KMS-11 (cell line): ENCODE data around the gene ADD3.
A peak's percentile ranks its signal among the peaks of the same experiment; 100 is the strongest.

Source experiments
- H2AFZ ChIP-seq: fragments of 200-600 bp; sonication (generic); 2 replicates; pipeline ENCODE4 v1.6.1; 2016; ENCODE audit warnings: antibody characterized with exemption, mixed run types, low read depth
- H3K27ac ChIP-seq: fragments of 200-600 bp; sonication (generic); 2 replicates; pipeline ENCODE4 v1.6.1; 2016; ENCODE audit warnings: mild to moderate bottlenecking, mixed run types
- H3K27me3 ChIP-seq: fragments of 200-600 bp; sonication (generic); 2 replicates; pipeline ENCODE4 v1.6.1; 2017; ENCODE audit warnings: mild to moderate bottlenecking, low read depth, mixed run types, moderate library complexity; ENCODE audit not compliant: insufficient read depth
- H3K36me3 ChIP-seq: fragments of 200-600 bp; sonication (generic); 2 replicates; pipeline ENCODE4 v1.6.1; 2017; ENCODE audit warnings: mild to moderate bottlenecking, mixed run types; ENCODE audit not compliant: insufficient read depth
- H3K4me1 ChIP-seq: fragments of 200-600 bp; sonication (generic); 2 replicates; pipeline ENCODE4 v1.6.1; 2016; ENCODE audit warnings: mild to moderate bottlenecking, low read depth, mixed run types; ENCODE audit not compliant: poor library complexity, severe bottlenecking
- H3K4me2 ChIP-seq: fragments of 200-600 bp; sonication (generic); 2 replicates; pipeline ENCODE4 v1.7.0; 2016; ENCODE audit warnings: mild to moderate bottlenecking, mixed run types
- H3K4me3 ChIP-seq: fragments of 200-600 bp; sonication (generic); IDR thresholded peaks from 2 replicates; pipeline ENCODE4 v1.6.1; 2017; ENCODE audit warnings: low read depth, low read length, mixed read lengths; ENCODE audit not compliant: insufficient read depth
- H3K79me2 ChIP-seq: fragments of 200-600 bp; sonication (generic); 2 replicates; pipeline ENCODE4 v1.6.1; 2016; ENCODE audit warnings: low read depth, mixed run types; ENCODE audit not compliant: insufficient read depth
- H3K9ac ChIP-seq: fragments of 200-600 bp; sonication (generic); 2 replicates; pipeline ENCODE4 v1.6.1; 2016; ENCODE audit warnings: mild to moderate bottlenecking, mixed run types
- H4K20me1 ChIP-seq: fragments of 200-600 bp; sonication (generic); 2 replicates; pipeline ENCODE4 v1.6.1; 2016; ENCODE audit warnings: mild to moderate bottlenecking, mixed run types; ENCODE audit not compliant: insufficient read depth
- TF ChIP-seq, protein P1 (sequence below): fragments of 200-600 bp; sonication (generic); conservative IDR thresholded peaks from 2 replicates; pipeline ENCODE4 v1.6.1; 2017; ENCODE audit warnings: low read depth, mild to moderate bottlenecking, antibody characterized with exemption, low read length, moderate library complexity, mixed read lengths

Gene ADD3, protein sequence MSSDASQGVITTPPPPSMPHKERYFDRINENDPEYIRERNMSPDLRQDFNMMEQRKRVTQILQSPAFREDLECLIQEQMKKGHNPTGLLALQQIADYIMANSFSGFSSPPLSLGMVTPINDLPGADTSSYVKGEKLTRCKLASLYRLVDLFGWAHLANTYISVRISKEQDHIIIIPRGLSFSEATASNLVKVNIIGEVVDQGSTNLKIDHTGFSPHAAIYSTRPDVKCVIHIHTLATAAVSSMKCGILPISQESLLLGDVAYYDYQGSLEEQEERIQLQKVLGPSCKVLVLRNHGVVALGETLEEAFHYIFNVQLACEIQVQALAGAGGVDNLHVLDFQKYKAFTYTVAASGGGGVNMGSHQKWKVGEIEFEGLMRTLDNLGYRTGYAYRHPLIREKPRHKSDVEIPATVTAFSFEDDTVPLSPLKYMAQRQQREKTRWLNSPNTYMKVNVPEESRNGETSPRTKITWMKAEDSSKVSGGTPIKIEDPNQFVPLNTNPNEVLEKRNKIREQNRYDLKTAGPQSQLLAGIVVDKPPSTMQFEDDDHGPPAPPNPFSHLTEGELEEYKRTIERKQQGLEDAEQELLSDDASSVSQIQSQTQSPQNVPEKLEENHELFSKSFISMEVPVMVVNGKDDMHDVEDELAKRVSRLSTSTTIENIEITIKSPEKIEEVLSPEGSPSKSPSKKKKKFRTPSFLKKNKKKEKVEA

DNA sequence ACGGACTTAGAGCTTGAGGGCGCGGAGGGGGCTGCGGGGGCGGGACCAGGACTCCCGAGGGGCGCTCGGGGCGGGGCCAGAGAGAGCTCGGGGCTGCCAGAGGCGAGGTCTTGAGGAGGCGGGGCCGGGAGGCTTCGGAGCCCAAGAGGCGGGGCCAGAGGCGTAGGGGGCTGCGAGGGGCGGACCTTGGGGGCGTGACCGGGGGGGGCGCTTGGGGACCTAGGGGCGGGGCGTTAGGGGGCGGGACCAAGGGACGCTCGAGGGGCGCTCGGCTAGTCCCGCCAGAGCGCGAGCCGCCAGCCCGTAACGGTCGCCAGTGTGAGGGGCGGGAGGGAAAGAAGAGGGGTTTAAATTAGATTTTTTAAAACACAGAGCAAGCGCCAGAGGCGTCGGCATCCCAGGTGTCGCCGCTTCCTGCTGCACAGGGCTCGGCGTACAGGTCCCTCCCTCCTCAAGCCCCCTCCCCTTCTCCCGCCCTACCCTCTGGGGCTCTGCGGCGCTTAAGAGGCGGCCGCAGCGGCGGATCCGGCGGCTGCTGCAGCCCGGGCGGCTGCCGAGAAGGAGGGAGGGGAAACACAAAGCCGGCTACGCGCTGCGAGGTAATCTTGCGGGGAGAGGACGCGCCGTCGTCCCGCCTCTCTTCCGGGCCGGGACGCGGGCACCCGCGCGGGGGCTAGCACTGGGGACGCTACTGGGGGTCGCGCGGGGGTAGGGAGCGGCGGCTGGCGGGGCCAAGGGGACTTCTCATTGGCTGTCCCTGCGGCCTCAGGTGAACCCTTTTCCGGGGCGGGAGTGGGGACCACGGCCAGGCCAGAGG, at the start of gene ADD3:
ADD3 (plus strand) TSS at position 284 of the 817 bp plus-strand sequence. CDS start 92,670 bp downstream, outside the sequence.
- peak within 1 kb of the TSS; percentile 28 for H3K4me3 ChIP-seq
- peak within 1 kb of the TSS; percentile 29 for H3K27ac ChIP-seq
- H3K27me3 ChIP-seq = no peaks in the 10 kb centered on the region
- no peaks in the 10 kb centered on the region for H4K20me1 ChIP-seq
- H3K4me2 ChIP-seq = peak within 1 kb of the TSS; percentile 83
- peaks cover 37% of the 10 kb centered on the region for H3K4me1 ChIP-seq
- TF ChIP-seq, protein P1, sequence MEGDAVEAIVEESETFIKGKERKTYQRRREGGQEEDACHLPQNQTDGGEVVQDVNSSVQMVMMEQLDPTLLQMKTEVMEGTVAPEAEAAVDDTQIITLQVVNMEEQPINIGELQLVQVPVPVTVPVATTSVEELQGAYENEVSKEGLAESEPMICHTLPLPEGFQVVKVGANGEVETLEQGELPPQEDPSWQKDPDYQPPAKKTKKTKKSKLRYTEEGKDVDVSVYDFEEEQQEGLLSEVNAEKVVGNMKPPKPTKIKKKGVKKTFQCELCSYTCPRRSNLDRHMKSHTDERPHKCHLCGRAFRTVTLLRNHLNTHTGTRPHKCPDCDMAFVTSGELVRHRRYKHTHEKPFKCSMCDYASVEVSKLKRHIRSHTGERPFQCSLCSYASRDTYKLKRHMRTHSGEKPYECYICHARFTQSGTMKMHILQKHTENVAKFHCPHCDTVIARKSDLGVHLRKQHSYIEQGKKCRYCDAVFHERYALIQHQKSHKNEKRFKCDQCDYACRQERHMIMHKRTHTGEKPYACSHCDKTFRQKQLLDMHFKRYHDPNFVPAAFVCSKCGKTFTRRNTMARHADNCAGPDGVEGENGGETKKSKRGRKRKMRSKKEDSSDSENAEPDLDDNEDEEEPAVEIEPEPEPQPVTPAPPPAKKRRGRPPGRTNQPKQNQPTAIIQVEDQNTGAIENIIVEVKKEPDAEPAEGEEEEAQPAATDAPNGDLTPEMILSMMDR = no peak
- H2AFZ ChIP-seq = peak within 1 kb of the TSS; percentile 86
- H3K36me3 ChIP-seq = no peaks in the 10 kb centered on the region
- peak within 1 kb of the TSS; percentile 61 for H3K9ac ChIP-seq
- peaks cover 43% of the 10 kb centered on the region for H3K79me2 ChIP-seq

DNA sequence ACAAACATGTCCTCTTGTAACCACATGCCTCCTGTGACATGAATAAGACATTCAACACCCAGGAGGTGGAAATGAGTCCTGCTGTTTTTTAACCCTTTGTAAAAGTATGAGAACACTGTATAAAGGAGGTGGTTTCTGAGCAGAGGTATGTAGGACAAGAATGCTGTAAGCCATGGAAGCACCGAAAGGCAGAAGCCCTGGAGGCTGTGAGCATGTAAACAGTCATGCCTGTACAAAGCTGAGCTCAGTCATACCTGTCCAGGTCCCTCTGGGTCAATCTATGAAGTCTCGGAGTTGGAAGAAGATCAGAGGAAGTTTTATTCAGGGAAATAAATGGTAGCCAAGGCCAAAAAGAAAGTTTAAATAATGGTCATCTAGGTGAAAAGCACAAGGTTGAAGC, 49.7 kb upstream of the ADD3 start:
- Histone ChIP-seq H2AFZ (no peak overlapping the region), H3K4me2 (no peak overlapping the region), H3K27me3 (no peaks in the 10 kb centered on the region), H3K9ac (no peak overlapping the region), H3K27ac (no peak overlapping the region), H3K4me1 (no peaks in the 10 kb centered on the region), H3K79me2 (no peaks in the 10 kb centered on the region), H4K20me1 (no peaks in the 10 kb centered on the region), H3K4me3 (no peak overlapping the region), H3K36me3 (no peaks in the 10 kb centered on the region)
- TF ChIP-seq, protein P1 = no peak

DNA sequence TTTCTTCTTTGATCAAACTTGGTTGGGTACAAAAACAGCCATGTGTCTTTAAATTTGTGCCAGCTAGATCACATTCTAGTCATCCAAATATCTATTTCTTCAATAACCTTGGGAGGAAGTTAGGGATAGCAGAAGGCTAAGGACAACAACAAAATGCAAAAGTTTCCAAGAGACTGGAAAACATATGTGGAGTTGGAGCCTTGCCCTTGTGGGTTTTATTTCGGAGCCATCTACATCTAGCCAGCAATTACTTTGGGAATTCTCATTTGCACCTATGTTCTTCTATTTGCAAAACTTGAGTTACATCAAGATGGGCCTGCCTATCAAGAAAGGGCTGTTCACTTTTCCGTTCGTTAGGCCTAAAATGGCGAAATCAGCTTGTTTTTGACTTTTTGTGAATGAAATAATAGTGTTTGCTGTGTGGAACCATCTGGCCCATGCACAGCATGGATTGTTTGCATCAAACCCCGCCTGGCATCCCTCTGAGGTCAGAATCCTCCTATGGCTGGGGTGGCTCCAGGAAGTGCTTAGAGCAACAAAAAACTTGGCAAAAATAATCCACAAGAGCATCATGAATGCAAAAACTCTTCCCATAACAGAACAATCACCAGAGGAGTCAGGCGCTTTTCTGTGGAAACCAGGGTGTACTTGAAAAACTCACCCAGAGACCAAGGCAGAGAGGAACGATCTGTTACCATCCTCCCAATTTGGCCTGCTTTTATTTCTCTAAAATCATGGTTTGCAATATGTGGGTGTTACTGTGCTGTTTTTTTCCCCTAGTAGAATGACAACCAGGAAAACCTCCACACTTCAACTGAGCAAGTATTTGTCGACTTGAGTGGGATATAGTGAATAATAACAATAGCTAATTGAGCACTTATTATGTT, 48.3 kb upstream of the ADD3 start:
- Histone ChIP-seq H3K4me3 (no peak overlapping the region), H4K20me1 (no peaks in the 10 kb centered on the region), H3K9ac (no peak overlapping the region), H3K4me2 (no peak overlapping the region), H3K4me1 (peaks cover 6% of the 10 kb centered on the region), H3K27ac (no peak overlapping the region), H2AFZ (no peak overlapping the region), H3K79me2 (no peaks in the 10 kb centered on the region), H3K27me3 (no peaks in the 10 kb centered on the region), H3K36me3 (no peaks in the 10 kb centered on the region)
- TF ChIP-seq, protein P1 = no peak

DNA sequence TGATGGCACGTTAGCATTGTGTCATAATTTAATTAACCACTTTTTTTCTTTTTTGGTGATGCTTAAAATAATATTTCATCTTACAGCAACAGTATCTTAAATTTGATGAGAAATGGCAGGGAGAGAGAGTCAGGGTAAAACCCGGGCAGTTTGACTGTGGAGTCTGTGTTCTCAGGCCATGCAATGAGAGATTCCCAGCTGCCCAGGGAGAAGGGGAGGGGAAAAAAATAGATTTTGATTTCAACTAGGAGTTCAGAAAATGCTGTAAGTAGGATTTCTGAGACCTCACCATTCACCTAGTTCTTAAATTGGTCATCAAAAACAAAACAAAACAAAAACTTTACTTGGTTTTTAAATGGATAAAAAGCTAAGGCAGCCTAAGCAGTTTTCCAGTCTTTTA, 47.1 kb upstream of the ADD3 start:
- H3K79me2 ChIP-seq = no peaks in the 10 kb centered on the region
- peaks cover 6% of the 10 kb centered on the region for H3K4me1 ChIP-seq
- no peaks in the 10 kb centered on the region for H3K36me3 ChIP-seq
- H3K27me3 ChIP-seq = no peaks in the 10 kb centered on the region
- H3K4me2 ChIP-seq = no peak overlapping the region
- no peak overlapping the region for H2AFZ ChIP-seq
- no peak overlapping the region for H3K9ac ChIP-seq
- no peaks in the 10 kb centered on the region for H4K20me1 ChIP-seq
- TF ChIP-seq, protein P1 = no peak
- no peak overlapping the region for H3K27ac ChIP-seq
- no peak overlapping the region for H3K4me3 ChIP-seq
